MM.1S (cell line): ENCODE measurements around the gene METTL1.

Source experiments
- EZH2 ChIP-seq: fragments of 300-600 bp; sonication (generic); optimal IDR thresholded peaks from 2 replicates; pipeline ENCODE3; 2017; ENCODE audit warnings: low read depth, mild to moderate bottlenecking, antibody characterized with exemption, low read length, mixed read lengths
- TF ChIP-seq, protein P1 (sequence below): fragments of 300-600 bp; sonication (generic); IDR thresholded peaks from 2 replicates; pipeline ENCODE4 v1.5.1; 2016; ENCODE audit warnings: antibody characterized with exemption, low read length, mixed read lengths

DNA sequence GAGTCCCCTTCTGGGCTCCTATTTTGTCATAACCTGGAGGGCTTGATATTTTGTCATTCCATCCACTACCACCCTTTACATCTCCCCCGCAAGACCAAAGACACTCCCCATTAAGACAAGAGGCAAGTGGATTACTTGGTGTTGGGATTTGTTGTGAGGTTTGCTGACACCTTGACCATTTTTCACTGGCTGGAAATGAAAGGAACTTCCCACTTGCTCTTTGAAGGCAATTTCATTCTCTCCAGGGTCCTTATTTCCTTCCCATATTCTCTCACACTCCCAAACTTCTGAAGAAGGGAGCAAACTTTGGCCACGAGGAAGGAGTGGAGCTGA lies 48.3 kb downstream of the METTL1 start:
- TF ChIP-seq, protein P1, sequence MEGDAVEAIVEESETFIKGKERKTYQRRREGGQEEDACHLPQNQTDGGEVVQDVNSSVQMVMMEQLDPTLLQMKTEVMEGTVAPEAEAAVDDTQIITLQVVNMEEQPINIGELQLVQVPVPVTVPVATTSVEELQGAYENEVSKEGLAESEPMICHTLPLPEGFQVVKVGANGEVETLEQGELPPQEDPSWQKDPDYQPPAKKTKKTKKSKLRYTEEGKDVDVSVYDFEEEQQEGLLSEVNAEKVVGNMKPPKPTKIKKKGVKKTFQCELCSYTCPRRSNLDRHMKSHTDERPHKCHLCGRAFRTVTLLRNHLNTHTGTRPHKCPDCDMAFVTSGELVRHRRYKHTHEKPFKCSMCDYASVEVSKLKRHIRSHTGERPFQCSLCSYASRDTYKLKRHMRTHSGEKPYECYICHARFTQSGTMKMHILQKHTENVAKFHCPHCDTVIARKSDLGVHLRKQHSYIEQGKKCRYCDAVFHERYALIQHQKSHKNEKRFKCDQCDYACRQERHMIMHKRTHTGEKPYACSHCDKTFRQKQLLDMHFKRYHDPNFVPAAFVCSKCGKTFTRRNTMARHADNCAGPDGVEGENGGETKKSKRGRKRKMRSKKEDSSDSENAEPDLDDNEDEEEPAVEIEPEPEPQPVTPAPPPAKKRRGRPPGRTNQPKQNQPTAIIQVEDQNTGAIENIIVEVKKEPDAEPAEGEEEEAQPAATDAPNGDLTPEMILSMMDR: no peak
- no peak for TF ChIP-seq EZH2
